NCI-H345 (cell line): ENCODE measurements around the gene EPN1.

Experiments
- DNase-seq: peaks from one replicate; lab custom pipeline; 2025; lab: John Stamatoyannopoulos, UW

The EPN1 gene

GRCh38 chr19:55679343-55680257, 4.6 kb downstream of the EPN1 start:
- DNase-seq = no peak

DNA sequence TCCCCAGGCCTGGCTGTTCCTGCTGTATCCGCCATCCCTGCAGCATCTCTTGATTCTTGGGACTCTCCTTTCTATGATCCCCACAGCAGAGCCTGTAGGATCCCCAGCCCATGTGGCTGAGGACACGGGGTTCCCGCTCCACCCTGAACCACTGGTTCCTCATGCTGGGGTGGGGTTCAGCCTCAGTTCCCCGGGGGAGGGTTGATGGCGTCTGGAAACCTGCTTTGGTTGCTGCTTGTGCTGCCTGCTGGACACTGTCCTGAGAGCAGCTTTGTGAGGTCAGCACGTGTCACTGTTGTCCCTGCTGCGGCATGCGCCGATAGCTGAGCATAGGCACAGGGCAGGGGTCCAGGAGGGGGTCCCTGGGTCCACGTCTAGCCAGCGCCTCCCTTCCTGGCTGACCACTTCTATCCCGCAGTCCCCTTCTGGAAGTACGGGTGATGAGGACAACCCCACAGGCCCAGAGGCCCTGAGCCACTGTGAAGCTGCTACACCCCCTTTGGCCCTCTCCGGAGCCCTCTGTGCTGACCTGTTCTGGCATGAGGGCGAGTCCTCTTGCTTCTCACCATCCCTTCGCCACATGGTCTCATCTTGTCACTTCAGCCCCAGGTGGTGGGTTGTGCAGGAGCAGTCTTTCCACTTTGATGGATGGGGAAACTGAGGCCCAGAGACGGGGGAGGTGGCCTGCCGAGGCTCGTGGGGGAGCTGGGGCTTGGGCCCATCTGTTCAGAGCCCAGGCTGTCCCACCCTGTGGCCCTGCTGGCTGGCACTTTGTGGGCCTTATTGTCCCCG, 5.5 kb downstream of the EPN1 start:
- DNase-seq = no peak

DNA sequence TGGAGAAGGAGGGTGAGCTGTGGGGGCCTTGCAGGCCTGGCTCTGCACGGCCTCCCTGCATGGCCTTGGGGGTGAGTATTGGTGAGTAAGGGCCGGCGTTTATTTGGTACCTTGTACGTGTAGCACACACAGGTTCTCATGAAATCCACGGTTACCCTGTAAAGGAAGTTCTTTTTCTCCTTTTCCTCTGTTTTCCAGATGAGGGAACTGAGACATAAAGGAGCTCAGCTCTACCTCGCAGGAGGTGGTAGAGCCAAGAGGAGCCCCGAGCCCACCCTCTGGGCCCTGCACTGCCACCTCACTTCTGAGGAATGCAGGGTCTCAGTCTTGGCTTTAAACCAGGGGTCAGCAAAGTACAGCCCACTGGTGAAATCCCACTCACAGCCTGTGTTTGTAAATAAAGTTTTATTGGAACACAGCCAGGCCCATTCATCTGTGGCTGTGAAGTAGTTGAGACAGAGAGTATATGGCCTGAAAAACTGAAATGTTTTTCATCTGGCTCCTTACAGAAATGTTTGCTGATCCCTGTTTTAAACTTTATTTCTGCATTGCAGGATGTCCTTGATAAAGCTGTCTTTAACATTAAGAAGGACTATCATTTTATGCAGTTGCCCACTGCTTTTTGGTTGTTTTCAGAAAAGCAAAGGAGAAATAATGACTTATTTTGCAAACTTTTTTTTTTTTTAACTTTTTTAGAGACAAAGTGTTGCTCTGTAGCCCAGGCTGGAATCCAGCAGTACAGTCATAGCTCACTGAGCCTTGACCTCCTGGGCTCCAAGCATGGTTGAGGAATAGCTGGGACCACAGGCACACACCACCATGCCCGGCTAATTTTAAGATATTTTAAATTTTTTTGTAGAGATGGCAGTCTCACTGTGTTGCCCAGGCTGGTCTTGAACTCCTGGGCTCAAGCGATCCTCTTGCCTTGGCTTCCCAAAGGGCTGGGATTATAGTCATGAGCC, 6.4 kb downstream of the EPN1 start:
- no peak for DNase-seq

DNA sequence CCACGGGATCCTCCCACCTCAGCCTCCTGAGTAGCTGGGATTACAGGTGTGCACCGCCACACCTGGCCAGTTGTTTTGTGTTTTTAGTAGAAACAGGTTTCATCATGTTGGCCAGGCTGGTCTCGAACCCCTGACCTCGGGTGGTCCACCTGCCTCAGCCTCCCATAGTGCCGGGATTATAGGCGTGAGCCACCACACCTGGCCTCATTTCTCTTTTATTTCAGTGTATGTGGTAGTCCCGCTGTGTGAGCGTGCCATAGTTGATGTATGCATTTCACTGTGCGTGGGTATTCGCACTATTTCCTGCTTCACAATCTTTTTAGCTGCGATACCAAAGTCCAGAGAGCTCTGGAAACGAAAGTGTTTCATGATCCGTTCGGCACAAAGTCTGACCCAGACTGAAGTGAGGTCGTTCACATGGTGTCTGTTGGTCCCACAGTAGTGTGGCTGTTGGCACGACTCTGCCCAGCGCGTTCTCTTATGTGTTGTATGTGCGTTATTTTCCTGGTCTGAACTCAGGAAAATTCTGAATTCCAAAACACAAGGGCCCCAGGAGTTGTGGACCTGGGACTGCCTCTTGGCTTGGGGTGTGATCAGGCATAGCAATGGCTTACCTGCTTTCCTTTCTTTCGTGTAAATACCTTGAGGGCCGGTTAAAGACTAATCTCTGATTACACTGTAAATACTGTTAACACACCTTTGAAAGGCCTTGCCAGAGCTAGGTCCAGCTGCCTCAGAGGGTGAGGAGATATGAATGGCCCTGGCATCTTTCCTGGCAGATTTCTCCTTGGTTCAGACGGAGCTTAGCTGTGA, 8.6 kb downstream of the EPN1 start:
- no peak for DNase-seq

DNA sequence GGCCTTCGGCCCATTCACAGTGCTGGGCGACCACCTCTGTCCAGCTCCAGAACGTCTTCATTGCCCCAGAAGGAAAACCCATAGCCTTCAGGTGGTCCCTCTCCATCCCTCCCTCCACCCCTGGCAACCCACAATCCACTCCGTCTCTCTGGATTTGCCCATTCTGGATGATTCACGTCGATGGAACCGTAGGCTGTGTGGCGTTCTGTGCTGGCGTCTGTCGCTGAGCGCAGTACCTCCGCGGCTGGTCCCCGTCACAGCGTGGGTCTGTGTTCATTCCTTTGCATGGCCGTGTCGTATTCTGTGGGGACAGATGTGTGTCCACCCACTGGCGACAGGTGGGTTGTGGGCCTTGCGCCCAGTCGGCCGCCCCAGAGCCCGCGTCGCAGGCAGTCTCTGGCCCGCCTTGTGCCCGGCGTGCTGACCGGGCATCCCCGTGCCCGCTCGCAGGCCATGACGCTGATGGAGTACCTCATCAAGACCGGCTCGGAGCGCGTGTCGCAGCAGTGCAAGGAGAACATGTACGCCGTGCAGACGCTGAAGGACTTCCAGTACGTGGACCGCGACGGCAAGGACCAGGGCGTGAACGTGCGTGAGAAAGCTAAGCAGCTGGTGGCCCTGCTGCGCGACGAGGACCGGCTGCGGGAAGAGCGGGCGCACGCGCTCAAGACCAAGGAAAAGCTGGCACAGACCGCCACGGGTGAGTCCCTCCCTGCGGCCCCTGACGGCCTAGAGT, 10.1 kb downstream of the EPN1 start:
- no peak for DNase-seq

DNA sequence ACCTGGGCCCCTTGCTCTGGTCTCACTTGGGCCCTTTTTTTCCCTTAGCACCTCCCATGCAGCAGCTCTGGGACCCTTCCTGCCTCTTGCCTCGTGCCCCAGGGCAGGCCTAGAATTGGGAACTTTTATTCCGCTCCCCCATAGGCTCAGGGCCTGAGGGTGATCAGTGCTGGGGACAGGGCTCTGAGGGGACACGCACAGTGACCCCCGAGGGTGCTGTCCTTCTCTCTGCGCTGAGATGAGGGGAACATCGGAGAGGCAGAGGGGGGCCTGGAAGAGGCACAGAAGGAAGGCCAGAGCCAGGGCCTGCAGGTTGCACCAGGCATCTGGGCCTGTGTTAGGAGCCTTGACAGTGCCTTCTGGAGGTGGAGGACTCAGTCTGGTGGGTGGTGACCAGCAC, 10.8 kb downstream of the EPN1 start:
- no peak for DNase-seq

DNA sequence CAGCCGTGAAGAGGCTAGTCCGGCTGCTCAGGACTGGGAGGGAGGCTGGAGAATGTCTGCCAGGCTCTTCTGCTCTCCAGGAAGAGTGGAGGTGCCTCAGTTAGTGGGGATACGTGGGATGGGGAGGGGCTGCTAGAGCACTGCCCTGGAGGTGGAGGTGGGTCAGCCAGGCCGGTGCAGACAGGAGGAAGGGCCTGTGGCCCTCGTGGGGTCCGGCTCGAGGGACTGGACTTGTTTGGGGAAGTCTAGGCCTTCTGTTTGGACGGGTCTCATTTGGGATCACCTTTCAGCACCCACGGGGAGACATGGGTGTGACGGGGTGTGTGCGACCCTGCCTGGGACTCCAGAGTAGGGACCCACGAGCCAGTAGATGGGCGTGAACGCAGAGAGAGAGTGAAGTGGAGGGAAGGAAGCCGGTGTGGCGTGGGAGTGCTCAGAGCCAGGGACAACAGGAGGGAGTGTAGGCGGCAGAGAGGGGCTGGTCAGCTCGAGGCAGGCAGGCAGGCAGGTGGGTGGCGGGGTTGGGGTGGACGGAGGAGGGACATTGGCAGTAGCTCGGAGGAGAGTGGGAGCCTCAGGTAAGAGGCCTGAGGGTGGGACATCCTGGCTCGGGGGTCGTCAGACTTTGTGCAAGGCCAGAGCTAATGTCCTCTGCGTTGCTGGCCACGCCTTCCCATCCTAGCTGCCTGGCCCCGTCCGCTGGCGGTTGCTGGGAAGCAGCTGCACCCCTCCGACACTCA, 11.5 kb downstream of the EPN1 start:
- no peak for DNase-seq

DNA sequence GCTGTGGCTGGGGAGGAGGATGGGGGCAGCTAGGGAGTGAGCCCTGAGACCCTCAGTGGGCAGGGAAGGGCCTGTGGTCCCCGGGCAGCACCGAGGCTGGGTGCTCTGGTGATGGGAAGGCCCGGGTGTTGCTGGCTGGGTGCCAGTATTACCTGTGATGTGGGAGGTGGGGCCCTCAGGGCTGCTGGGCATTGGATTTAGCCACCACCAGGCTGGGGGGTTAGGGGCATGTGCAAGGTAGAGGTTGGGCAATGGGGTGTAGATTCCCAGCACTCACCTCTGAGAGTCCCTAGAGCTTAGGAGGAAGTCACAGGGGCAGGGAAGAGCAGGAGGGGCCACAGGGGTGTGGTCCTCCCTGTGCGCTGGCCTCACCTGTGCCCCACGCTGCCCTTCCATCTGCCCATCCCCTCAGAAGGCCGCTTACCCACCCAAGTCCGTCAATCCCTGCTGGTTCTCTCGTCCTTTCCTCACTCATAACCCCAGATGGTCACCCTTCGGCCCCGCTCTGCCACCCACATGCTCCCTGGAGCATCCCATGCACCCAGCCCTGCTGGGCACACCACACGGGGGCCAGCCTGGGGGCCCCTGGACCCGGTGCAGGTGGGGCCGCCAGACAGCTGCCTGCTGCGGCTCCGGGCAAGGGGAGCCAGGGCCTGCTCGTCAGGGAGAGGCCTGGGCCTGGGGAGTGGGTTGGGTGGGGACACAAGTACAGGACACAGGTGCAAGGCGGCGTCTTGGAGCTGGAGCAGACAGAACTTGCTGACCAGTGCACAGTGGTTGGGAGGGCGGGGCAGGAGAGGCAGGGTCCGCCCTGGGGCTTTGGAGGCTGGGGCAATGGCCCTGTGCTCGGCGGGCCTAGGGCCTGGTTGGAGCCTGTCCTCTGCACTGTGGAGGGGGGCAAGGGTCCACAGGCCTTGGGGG, 12.5 kb downstream of the EPN1 start:
- no peak for DNase-seq

DNA sequence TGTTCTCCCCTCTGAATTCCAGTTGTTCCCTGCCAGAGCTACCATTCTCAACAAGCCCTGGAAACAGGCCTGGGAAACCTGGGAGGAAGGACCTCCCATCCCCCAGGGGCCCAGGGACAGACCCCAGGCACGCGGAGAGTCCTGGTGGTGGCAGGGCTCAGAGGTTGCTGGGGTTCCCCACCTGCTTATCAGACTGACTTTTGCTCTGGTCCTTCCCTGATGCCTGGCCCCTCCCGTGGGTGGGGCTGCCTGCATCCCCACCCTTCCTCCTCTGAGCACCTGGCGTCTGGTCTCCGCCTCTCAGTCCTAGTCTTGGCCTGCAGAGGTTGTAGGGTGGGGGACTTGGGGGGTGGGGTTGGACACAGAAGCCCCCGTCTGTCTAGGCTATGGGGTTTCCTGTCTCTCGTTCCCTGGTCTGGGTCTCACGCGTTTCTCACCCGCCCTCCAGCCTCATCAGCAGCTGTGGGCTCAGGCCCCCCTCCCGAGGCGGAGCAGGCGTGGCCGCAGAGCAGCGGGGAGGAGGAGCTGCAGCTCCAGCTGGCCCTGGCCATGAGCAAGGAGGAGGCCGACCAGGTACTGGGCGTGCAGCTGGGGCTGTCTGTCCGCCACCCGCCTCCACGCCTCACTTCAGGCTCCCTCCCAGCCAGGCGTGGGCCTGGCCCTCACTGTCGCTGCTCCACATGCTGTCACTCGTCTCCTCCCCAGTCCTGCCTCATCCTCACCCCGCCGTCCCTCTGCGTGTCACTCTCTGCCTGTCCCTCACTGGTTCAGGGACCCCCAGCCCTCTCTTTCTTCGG, 13.6 kb downstream of the EPN1 start:
- no peak for DNase-seq

- no peak for DNase-seq
Measured at GRCh38 chr19:55689411-55690108, 14.5 kb downstream of the EPN1 start.

- no peak for DNase-seq
Measured at GRCh38 chr19:55690109-55690768, 15.2 kb downstream of the EPN1 start.

- no peak for DNase-seq
Measured at GRCh38 chr19:55690769-55691545, 15.9 kb downstream of the EPN1 start.

GRCh38 chr19:55691561-55692481, 16.8 kb downstream of the EPN1 start:
- no peak for DNase-seq

- no peak for DNase-seq
Measured at GRCh38 chr19:55692681-55693081, 17.7 kb downstream of the EPN1 start.
